HepG2 (cell line): ENCODE measurements around the gene NAA16.

ENCODE experiments used
- CTCF ChIP-seq: sonication (generic); formaldehyde crosslinking; IDR thresholded peaks from 2 replicates; pipeline ENCODE4 v1.5.0; 2020; ENCODE audit warnings: mild to moderate bottlenecking, missing genetic modification reagents, moderate library complexity
- EZH2 ChIP-seq: conservative IDR thresholded peaks from 2 replicates; pipeline ENCODE4 v1.6.1; 2012; ENCODE audit warnings: mild to moderate bottlenecking, low read depth, low read length, moderate library complexity
- GTF2F1 ChIP-seq: fragments of 150-350 bp; IDR thresholded peaks from 2 replicates; pipeline ENCODE4 v1.6.1; 2014; ENCODE audit warnings: low read length
- MTA1 ChIP-seq: sonication (generic); formaldehyde crosslinking; IDR thresholded peaks from 2 replicates; pipeline ENCODE4 v1.4.0; 2020; ENCODE audit warnings: missing genetic modification reagents, mild to moderate bottlenecking, borderline replicate concordance
- PBX3 ChIP-seq: sonication (generic); formaldehyde crosslinking; IDR thresholded peaks from 2 replicates; pipeline ENCODE4 v1.8.1; 2023; ENCODE audit warnings: missing genetic modification reagents, inconsistent platforms, borderline replicate concordance
- SMAD9 ChIP-seq: sonication (generic); formaldehyde crosslinking; IDR thresholded peaks from 2 replicates; pipeline ENCODE4 v1.5.1; 2020; ENCODE audit warnings: mild to moderate bottlenecking, missing genetic modification reagents
- ZNF737 ChIP-seq: sonication (generic); formaldehyde crosslinking; IDR thresholded peaks from 2 replicates; pipeline ENCODE4 v1.5.0; 2020; ENCODE audit warnings: missing genetic modification reagents, mild to moderate bottlenecking, borderline replicate concordance
- ZNF839 ChIP-seq: sonication (generic); formaldehyde crosslinking; IDR thresholded peaks from 2 replicates; pipeline ENCODE4 v1.4.0; 2020; ENCODE audit warnings: missing genetic modification reagents, mild to moderate bottlenecking, borderline replicate concordance

GRCh38 chr13:41291246-41291645, 19.8 kb upstream of the NAA16 start:
- no peak for TF ChIP-seq SMAD9 (CRISPR knock-in tag)
- TF ChIP-seq ZNF839 (CRISPR knock-in tag), result no peak
- TF ChIP-seq GTF2F1, result no peak
- no peak for TF ChIP-seq ZNF737
- TF ChIP-seq CTCF, result no peak
- TF ChIP-seq MTA1 (CRISPR knock-in tag), result no peak
- TF ChIP-seq EZH2, result no peak
- TF ChIP-seq PBX3 (CRISPR knock-in tag), result no peak
